ENCODE data around the gene CSNK1G2.

The CSNK1G2 gene

DNA sequence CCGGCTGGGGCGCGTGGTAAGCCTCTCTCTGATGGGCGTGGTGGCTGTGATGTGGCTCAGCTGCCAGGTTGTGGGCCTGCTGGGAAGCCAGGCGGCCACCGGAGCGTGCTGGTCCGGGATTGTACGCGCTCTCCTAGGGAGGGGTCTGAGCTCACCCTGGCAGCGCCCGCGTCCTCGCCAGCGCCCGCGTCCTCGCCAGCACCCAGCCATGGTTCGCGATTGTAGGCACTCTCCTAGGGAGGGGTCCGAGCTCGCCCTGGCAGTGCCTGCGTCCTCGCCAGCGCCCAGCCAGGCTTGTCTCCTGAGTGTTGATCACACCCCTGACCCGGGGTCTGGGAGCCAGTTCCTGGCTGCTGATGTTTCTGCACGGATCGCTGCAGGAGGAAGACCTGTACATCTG, 22.0 kb upstream of the CSNK1G2 start:
- DNase-seq (ENCODE audit: low spot score), result no peak

DNA sequence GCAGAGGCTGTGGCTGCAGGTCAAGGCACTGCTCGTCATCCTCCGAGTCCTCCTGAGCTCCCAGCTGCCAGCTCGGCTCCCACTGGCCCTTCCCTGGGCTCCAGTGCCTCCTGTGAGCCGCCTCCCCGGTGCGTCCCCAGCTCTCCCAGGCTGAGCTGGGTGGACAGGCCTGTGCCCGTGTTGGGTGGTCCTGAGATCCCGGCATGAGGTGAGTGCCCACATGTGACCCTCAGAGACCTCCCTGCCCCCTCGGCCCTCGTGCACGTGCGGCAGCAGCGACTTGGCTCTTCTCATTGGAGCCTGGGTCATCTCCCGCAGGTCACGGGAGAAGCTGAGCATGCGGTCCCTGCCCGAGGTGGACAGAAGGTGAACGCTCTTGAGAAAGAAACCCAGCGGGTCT, 20.3 kb upstream of the CSNK1G2 start:
- no peak for DNase-seq (ENCODE audit: low spot score)

DNA sequence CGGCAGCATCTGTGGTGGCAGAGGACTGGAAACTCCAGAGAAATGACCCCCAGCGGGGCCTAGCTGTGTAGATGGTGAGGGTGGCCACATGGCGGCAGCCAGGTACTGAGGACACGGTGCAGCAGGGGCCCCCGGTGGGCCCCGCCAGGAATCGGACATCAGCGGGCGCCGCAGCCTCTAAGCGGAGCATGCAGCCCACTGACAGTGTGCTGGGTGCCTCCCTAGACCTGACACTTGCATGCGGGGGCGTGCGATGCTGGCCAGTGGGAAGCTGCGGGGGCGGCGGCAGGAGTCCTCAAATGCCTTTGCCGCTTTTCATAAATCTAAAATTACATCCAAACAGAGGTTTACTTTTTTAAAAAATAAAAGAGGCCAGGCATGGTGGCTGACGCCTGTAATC, 19.6 kb upstream of the CSNK1G2 start:
- DNase-seq (ENCODE audit: low spot score), result no peak

DNA sequence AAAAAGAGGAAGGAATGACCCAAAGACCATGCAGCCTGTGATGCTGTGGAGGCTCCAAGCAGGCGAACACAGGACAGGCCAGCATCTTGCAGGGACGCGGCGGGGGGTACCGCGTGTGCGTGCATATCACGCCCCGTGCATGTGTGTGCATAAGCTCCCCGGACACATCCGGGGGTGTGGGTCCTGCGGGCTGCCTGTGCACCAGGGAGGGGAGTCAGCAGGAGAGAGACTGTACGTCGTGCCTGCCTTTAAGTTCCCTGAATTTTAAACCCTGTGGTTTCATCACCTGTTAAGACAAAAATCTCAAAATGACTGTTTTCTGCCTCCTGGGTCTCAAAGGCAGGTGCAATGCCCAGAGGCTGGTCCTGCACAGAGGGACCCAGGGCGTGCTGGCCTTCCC, 19.1 kb upstream of the CSNK1G2 start:
- DNase-seq (ENCODE audit: low spot score), result no peak

DNA sequence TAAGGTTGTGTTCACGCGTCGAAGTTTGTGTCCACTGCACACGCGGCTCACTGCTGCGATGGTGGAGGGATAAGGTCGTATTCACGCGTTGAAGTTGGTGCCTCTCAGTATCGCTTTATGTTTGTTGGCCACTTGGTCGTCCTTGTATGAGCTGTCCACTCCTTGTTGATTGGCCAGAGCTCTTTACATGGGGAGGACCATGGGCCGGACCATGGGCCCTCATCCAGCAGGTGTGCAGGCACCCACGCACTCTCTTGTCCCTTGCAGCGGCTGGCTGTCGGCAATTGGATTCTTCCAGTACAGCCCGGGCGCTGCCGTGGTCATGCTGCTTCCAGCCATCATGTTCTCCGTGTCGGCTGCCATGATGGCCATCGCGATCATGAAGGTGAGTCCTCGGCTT, 18.2 kb upstream of the CSNK1G2 start:
- DNase-seq (ENCODE audit: low spot score), result no peak

DNA sequence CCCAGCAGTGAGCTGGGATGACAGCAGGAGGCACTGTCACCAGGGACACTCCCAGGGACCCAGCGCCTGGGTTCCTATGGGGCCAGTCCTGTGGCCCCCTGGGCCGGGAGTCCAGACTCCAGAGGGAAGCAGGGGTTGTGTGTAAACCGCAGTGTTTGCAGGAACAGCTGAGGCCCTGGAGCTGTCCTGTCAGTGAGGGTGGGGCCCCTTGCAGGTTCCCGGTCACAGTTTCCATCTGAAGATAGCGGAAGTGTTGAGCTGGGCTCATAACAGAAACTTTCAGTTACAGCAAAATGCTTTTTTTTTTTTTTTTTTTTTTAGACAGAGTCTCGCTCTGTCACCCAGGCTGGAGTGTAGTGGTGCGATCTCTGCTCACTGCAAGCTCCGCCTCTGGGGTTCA, 17.7 kb upstream of the CSNK1G2 start:
- peak; percentile 48 for DNase-seq (ENCODE audit: low spot score)

DNA sequence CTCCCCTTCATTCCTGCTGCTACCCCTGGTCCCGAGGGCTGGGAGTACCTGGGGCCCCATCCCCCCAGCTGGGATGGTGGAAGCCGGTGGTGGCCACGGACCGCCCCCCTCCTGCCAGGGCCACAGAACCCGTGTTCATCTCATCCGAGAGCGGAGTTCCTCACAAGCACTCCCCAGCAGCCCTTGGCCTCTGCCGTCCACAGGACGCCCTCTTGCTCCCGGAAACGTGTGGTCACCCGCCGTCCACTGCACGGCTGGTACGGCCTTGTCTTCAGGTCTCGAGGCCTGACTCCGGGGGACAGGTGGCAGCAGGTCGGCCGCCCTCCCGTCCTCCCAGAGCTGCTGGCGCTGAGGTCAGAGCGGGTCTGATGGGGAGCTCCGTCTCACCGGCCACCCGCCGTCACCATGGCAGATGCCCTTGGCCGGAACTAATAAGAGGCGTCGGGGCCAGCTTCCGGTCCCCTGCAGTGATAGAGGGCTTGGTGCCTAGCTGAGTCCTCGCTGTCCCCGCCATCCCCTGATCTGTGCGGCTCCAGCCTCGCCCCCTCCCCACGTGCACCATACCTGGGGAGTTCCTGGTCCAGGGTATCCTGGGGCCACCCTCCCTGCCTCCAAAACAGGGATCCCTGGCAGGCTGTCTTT, 16.5 kb upstream of the CSNK1G2 start:
- DNase-seq (ENCODE audit: low spot score), result no peak

DNA sequence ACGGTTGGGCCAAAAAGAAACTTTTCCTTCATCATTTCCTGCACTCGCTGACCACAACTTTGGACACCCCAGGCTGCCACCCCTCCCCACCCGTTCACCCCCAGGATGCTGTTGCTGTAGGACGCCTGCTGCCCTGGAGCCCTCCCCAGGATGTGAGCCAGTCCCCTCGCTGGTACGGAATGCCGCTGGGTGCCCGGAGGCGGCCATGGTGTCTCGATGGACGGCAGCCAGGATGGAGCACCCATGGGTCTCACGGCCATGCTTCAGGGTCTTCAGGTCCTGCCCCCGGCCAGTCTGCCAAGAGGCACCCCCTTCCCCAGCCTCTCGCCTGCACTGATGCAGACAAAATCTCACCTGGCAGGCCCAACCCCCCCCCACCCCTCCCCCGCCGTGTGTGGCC, 15.4 kb upstream of the CSNK1G2 start:
- DNase-seq (ENCODE audit: low spot score), result no peak

DNA sequence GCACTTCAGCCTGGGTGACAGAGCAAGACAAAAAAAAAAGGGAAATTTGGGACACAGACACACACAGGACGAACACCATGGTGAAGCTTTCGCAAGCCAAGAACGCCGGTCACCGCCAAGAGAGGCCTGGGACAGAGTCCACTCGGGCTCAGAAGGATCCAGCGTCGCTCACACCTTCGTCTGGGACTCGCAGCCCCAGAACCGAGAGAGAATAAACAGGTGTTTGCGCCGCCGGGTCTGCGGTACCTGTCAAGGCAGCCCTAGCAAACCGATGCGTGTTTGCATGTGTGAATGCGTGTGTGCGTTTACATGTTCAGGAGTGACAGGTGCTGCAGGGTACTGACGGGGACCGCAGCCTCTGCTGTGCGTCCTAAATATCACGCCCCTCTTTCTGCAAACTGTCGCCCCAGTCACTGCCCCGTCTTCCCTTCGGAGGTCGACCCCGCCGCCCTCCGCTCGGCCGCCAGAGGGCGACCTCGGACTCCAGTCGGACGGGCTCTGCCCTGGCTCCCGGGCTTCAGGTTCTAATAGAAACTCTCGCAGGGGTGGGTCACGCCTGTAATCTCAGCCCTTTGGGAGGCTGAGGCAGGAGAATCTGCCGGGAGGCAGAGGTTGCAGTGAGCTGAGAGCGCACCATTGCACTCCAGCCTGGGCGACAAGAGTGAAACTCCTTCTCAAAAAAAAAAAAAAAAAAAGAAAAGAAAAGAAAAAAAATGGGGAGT, 11.8 kb upstream of the CSNK1G2 start:
- peak; percentile 90 for DNase-seq (ENCODE audit: low spot score)

DNA sequence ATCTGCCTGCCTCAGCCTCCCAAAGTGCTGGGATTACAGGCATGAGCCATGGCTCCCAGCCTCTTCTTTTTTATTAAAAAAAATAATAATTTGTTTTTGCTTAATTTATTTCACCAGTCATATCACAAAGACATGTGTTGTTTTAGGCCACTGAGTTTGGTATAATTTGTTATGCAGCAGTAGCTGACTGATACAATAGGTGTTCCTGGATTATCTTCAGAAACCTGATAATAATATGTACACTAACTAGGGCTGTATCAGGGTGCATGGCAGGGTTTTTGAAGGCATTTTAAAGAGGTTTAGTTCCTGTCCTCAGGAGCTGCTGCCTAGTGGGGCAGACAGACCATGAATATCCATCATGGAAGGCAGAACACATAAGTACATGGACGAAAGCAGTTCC, 9.5 kb upstream of the CSNK1G2 start:
- DNase-seq (ENCODE audit: low spot score), result no peak

DNA sequence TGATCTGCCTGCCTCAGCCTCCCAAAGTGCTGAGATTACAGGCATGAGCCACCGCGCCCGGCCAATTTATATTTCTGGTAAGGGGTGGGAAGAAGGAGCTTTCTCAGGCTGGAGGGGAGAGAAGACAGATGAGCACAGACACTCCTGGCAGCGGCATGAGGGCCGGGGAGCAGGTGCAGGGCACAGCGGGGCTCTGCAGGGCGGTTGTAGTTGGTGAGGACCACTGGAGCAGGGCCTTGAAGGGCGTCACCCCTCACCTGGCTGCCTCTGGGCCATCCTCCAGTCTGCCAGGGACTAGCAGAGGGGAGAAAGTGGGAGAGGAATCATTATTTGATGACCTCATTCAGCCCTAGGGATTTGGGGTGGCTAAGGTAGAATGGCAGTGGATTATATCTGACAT, 8.6 kb upstream of the CSNK1G2 start:
- DNase-seq (ENCODE audit: low spot score), result no peak

DNA sequence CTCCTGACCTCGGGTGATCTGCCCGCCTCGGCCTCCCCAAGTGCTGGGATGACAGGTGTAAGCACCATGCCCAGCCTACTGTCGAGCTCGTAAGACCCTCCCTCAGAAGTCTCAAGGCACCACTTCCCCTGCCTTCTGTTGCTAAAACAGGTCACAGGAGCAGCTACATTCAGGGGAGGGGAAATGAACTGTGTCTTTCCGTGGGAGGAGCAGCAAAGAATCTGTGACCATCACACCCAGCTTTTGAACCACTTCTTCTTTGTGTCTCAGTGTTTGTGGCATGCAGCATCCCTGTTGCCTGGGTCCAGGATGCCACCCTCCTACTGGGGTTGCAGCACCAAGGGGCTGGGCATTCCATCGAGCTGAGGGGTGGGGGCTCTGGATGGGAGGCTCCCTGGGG, 7.7 kb upstream of the CSNK1G2 start:
- DNase-seq (ENCODE audit: low spot score), result no peak

DNA sequence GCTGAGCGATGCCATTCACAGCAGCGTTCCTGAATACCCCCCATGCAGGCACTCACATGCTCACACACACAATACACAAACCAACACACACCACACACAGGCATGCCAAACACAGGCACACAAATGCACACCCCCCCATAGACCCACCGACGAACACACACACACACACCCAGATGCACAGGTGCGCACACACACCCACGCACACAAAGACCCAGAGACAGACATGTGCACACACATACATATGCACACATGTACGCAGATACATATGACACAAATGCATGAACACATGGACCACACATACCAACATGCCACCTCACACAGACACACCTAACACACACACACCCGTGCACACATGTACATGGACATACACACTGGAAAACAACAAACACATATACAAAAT, 7.0 kb upstream of the CSNK1G2 start:
- no peak for DNase-seq (ENCODE audit: low spot score)

DNA sequence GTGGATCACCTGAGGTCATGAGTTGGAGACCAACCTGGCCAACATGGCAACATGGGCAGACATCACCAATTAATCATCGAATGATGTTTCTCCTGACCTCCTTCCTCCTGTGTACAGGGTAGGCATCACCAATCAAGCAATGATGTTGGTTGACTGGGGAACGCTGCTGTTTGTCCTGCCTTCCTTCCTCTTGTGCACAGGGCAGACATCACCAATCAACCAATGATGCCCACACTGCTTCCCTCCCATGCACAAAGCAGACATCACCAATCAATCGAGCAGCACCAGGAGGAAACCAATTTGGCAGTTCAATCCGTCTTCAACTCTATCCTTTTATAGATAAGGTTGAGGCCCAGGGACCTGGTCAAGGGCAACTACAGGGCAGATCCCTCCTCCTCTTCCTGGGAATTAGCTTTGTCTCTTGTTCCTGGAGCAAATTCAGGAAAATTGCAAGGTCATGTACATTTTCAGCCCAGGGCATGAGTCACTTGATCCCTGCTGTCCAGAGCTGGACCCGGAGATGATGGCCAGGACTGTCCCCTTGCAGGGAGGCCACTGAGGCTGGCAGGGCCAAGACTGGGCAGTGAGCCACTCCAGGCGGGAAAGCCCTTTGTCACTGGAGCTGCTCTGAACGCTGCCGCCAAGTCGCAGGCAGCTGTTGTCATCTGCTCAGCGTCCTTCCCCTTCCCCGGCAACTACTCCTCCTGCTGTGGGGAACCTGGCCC, 5.3 kb upstream of the CSNK1G2 start:
- peak; percentile 58 for DNase-seq (ENCODE audit: low spot score)

DNA sequence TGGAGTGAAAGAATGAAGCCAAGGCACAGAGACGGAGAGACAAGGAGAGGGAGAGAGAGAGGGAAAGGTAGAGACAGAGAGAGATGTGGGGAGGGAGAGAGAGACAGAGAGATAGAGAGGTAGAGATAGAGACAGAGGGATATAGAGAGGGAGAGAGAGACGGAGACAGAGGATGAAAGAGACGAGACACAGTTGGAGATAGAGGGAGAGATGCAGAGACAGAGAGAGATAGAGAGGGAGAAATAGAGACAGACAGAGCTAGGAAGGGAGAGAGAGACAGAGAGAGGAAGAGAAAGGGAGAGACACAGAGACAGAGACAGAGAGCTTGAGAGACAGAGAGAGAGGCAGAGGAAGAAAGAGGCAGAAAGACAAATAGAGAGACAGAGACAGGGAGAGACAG, 4.5 kb upstream of the CSNK1G2 start:
- no peak for DNase-seq (ENCODE audit: low spot score)

DNA sequence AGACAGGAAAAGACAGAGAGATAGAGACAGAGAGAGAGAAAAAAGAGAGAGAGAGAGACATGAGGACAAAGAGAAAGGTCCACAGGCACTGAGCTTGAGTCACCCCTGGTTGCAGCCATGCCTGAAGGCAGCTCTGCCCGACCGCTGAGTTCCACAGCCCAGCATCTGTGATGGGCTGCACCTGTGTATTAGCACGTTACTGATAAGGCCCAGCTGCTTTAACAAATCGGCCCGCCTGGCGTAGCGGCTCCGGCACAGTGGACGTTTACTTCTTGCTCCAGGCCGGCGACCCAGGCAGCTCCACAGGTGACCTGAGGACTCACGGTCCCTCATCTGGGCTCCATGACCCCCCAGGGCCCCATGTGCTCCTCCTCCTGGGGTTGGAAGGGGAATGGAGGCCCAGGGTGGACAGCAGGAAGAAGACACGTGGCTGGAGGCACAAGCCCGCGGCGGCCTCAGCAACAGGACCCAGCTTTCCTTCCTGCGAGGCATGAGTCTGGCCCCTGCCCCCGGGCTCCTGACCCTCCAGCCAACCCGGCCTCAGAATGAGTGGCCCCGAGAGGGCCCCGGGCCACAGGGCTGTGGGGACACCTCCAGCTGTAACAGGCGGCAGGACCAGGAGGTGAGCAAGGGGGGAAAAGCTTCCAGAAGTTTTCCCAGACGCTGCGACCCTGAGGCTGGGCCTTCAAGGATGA, 3.9 kb upstream of the CSNK1G2 start:
- peak; percentile 32 for DNase-seq (ENCODE audit: low spot score)

DNA sequence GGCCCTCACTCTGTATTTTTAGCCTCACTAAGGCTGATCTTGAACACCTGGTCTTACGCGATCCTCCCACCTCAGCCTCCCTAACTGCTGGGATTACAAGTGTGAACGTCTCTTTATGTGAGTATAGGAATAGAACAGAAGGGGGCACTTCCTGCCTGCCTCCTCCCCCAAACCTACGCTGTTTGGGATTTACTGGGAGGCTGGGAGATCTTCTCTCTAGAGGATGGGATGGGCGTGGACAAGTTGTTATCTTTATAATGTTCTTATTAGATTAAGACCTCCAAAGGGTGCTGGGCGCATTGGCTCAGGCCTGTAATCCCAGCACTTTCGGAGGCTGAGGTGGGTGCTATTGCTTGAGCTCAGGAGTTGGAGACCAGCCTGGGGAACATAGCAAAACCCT, 2.9 kb upstream of the CSNK1G2 start:
- no peak for DNase-seq (ENCODE audit: low spot score)

DNA sequence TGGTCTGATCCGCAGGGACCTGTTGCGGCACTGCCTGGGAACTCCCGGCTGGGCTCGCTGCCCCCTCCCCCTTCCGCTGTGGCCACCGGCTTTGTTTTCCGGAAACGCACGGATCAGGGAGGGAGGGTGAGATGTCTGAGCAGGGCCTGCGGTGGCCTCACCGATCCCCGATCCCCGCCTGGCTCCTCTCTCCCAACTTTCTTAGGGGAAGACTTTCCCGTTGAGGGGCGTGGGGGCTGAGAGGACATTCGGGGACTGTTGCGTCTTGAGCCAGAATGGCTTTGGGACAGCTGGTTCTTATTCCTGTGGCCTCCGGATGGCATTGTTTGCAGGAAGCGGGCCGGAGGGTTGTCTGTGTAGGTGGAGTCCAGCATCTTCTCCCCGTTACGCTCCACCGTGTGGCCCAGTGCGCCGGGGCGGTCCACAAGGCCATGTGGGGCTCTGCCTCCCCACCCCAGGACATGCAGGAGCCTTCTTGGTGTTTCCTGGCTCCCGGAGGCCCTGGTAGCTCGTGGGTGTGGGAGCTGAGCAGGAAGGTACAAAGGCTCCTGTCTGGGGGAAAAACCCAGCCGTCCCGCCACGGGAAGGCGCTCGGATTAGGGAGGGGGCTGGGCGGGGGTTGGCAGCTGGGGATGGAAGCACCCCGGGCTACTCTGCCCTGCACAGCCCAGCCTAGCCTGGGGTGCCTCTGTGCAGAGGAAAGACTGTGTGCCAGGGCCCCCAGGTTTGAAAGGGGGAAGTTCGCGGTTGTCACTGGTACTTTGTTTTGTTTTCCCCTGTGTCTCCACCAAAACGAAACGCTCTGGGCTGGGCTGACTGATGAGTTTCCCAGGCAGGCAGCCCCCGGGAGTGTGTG, 1.3 kb downstream of the CSNK1G2 start:
- peak; percentile 79 for DNase-seq (ENCODE audit: low spot score)

DNA sequence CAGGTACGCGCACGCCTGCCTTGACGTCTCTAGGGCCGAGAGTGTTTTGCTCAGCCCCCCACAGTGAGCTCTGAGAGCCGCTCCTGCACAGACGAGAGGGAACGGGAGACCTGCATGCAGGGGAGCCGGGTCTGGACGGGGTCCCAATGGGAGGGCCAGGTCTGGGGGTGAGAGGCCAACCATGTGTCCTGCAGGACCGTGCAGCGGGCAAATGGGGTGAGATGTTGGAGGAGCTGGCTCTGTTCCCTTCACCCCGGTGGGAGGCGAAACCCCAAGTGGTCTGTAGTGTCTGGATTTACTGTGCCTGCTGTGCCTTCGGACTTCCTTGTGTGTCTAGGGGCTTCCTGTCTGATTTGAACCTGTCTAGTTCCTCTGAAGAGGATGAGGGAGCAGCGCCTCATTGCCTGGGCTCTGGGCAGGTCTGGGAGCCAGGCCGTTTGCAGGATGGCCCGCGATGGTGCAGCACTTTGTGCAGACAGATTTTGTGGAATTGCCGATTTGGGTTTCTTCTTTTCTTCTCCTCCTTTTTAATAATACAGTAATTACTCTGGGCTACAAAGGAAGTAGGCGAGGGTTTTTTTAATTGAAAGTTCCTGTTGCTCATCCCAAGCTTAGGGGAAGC, 2.1 kb downstream of the CSNK1G2 start:
- DNase-seq (ENCODE audit: low spot score), result peak; percentile 31

DNA sequence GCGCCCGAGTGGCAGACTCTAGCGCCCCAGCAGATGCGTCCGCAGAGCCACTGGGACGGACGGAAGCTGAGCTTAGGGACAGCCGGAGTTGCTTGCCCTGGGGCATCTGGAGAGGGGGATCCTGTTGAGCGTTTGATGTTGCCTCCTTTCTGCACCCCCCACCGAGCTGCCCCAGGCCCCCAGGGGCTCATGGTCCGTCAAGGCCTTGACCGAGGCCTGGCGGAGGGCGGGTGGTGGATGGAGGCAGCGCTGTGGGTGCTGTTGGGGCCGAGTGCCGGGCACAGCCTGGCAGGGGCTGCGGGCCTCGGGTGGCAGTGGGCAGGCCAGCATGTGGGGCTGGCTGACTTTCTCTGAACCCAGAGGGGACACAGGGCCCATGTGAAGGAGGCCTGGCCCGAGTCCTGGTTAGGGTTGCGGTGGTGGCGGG, 2.7 kb downstream of the CSNK1G2 start:
- no peak for DNase-seq (ENCODE audit: low spot score)
